A549 treated with CpdA at 1 μM for 4 hours (cell line): ENCODE data around the gene HTT-AS. TPM values are rescaled to one million over a fixed set of nuclear protein-coding genes. Genes with fewer than 3 reads are reported as not detected.

ENCODE experiments used
- total RNA-seq: library from RNA; stranded (reverse); fragments of 200-300 nt; extraction: Qiagen RNA extraction; gene quantifications from 5 replicates; pipeline ENCODE4 v1.2.3, GENCODE V29; 2022; ENCODE audit warnings: low read depth

HTT-AS gene
- not detected in 5 replicates for total RNA-seq

GRCh38 chr4:3074078-3074845 is at the start of gene HTT-AS, which contains the start of gene HTT:
Gene HTT-AS (minus strand): TSS chr4:3074538.
Gene HTT (plus strand): TSS chr4:3074681. CDS start chr4:3074826, 145 bp downstream.

Other genes with a start within 250 kb of the HTT-AS start
- 69.1 to 85.6 TPM (median 78.5 TPM) in 5 replicates for gene ADD1, start 230.7 kb downstream of the HTT-AS start, total RNA-seq
- gene NOP14, start 111.1 kb downstream of the HTT-AS start, total RNA-seq: 27.6 to 32.0 TPM (median 30.0 TPM) in 5 replicates
- 0.76 to 1.8 TPM (median 1.3 TPM) in 5 replicates for gene GRK4, start 111.0 kb downstream of the HTT-AS start, total RNA-seq
- 10.7 to 14.1 TPM (median 12.0 TPM) in 5 replicates for gene HTT, start 143 bp upstream of the HTT-AS start, total RNA-seq
- 0.07 to 0.13 TPM (median 0.09 TPM) in 4 of 5 replicates, not detected in the other for gene MSANTD1, start 174.6 kb upstream of the HTT-AS start, total RNA-seq
- 8.3 to 10.4 TPM (median 9.6 TPM) in 5 replicates for gene RGS12, start 218.5 kb upstream of the HTT-AS start, total RNA-seq